ENCODE measurements around the gene UBE2Z.

UBE2Z gene

GRCh38 chr17:48961516-48962233 lies 53.5 kb downstream of the UBE2Z start:
- no peak for DNase-seq

GRCh38 chr17:48970224-48970623 lies 62.0 kb downstream of the UBE2Z start:
- DNase-seq: no peak

GRCh38 chr17:48970865-48971687 lies 62.9 kb downstream of the UBE2Z start:
- DNase-seq: no peak

GRCh38 chr17:48972749-48973097 lies 64.5 kb downstream of the UBE2Z start:
- no peak for DNase-seq

- DNase-seq: no peak
Measured at GRCh38 chr17:48973806-48974205, 65.6 kb downstream of the UBE2Z start.
